BLaER1 treated with 17β-estradiol and CSF1 and Interleukin-3, amounts not matched to agents 10 nM and 100 nM (cell line): Measurements from ENCODE around the gene FHOD3.
"Not testable (repeated sequence)": the region's sequence is repeated elsewhere in the genome, so short reads cannot be mapped to it uniquely, and the experiment has no call there.

Experiments used
- H3K27ac ChIP-seq, 11 experiments: shearing (Covaris generic); formaldehyde crosslinking; 2 replicates each; pipeline ENCODE4 v1.8.1; 2022
- H3K27me3 ChIP-seq, 11 experiments: shearing (Covaris generic); formaldehyde crosslinking; 2 replicates each; pipeline ENCODE4 v1.8.1; 2022
- H3K36me3 ChIP-seq, 11 experiments: shearing (Covaris generic); formaldehyde crosslinking; 2 replicates each; pipeline ENCODE4 v1.8.1; 2022
- H3K4me1 ChIP-seq, 10 experiments: shearing (Covaris generic); formaldehyde crosslinking; 2 replicates each; pipeline ENCODE4 v1.8.1; 2022
- H3K4me2 ChIP-seq, 11 experiments: shearing (Covaris generic); formaldehyde crosslinking; 2 replicates each; pipeline ENCODE4 v1.8.1; 2022
- H3K4me3 ChIP-seq, 10 experiments: shearing (Covaris generic); formaldehyde crosslinking; 2 replicates each; pipeline ENCODE4 v1.8.1; 2022
- H3K9ac ChIP-seq, 11 experiments: shearing (Covaris generic); formaldehyde crosslinking; 2 replicates each; pipeline ENCODE4 v1.8.1; 2022
- H3K9me3 ChIP-seq, 11 experiments: shearing (Covaris generic); formaldehyde crosslinking; replicated peaks in 1 of 11; 2 replicates each; pipeline ENCODE4 v1.8.1; 2022
- H4K20me1 ChIP-seq, 11 experiments: shearing (Covaris generic); formaldehyde crosslinking; 2 replicates each; pipeline ENCODE4 v1.8.1; 2022
- Cebpa-rat ChIP-seq, 11 experiments: shearing (Covaris generic); IDR thresholded peaks; 2 replicates each; pipeline ENCODE4 v1.8.1; 2022

The FHOD3 gene

GRCh38 chr18:36719630-36720029 lies 422.1 kb downstream of the FHOD3 start:
- no peak overlapping the region for H3K4me3 ChIP-seq
- no peaks in the 10 kb centered on the region for H3K9me3 ChIP-seq
- no peak overlapping the region for H3K27ac ChIP-seq
- TF ChIP-seq Cebpa-rat (IDR thresholded peaks at IDR 0.05) = no peak
- no peaks in the 10 kb centered on the region for H3K27me3 ChIP-seq
- H3K4me2 ChIP-seq = no peak overlapping the region
- no peaks in the 10 kb centered on the region for H3K36me3 ChIP-seq
- H3K9ac ChIP-seq = no peak overlapping the region
- peaks cover 0 to 6% (median 0%) of the 10 kb centered on the region in 10 experiments; a peak in 2 of 20 replicates for H3K4me1 ChIP-seq
- H4K20me1 ChIP-seq = no peaks in the 10 kb centered on the region

- H3K36me3 ChIP-seq, H3K4me2 ChIP-seq, H3K9me3 ChIP-seq, H4K20me1 ChIP-seq, H3K4me3 ChIP-seq, H3K27me3 ChIP-seq, H3K9ac ChIP-seq, H3K4me1 ChIP-seq, H3K27ac ChIP-seq: not testable (repeated sequence)
Measured at GRCh38 chr18:36721351-36721750, 423.8 kb downstream of the FHOD3 start.

GRCh38 chr18:36724169-36724568 lies 426.7 kb downstream of the FHOD3 start:
- TF ChIP-seq Cebpa-rat (IDR thresholded peaks at IDR 0.05) = no peak
- Histone ChIP-seq H3K4me2 (no peak overlapping the region), H3K36me3 (no peaks in the 10 kb centered on the region), H3K27me3 (no peaks in the 10 kb centered on the region), H3K27ac (no peak overlapping the region), H3K9me3 (no peaks in the 10 kb centered on the region), H4K20me1 (no peaks in the 10 kb centered on the region), H3K9ac (no peak overlapping the region), H3K4me3 (no peak overlapping the region), H3K4me1 (no peaks in the 10 kb centered on the region)

DNA sequence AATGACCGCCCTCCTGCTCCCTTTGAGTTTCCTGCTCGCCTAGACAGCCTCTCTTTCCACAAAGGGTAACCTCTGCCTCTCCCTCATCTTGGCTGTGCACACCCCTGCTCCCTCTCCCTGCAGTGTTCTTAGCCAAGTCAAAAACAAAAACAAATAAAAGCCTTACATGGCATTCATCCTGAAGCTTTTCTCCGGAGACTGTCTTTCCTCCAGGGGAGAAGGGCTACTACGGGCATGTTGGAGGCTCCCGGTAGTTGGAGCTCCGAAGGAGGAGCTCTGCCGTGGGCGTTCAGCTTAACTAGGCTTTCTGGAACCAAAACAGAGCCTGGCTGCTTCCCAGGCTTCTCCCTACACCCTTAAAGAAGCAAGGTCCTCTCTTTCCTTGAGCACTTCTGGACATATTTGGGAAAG lies 427.1 kb downstream of the FHOD3 start:
- Histone ChIP-seq H3K9ac (no peak overlapping the region), H3K36me3 (no peaks in the 10 kb centered on the region), H3K27me3 (no peaks in the 10 kb centered on the region), H3K27ac (no peak overlapping the region), H3K4me3 (no peak overlapping the region), H3K4me1 (no peaks in the 10 kb centered on the region), H3K9me3 (no peaks in the 10 kb centered on the region), H3K4me2 (no peak overlapping the region), H4K20me1 (no peaks in the 10 kb centered on the region)
- TF ChIP-seq Cebpa-rat (IDR thresholded peaks at IDR 0.05) = no peak

DNA sequence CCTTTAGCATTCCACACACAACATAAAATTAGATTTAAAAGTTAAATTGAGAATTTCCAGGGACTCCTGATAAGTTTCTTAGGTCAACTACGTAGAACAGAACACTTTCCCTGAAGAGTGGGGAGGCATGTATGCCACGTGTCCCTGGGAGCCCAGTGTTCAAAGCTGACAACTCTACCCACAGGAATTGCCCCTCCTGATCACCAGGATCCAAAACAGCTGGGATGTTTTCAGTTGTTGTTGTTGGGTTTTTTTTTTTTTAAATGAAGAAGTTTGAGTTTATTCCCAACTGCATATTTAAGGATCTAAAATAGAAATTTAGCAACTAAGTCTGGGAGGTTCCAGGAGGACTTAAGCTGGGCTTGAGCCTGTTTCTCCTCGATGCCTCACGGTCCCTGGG lies 430.8 kb downstream of the FHOD3 start:
- Histone ChIP-seq H3K27me3 (no peaks in the 10 kb centered on the region), H3K4me2 (no peak overlapping the region), H3K4me3 (no peak overlapping the region), H3K4me1 (no peaks in the 10 kb centered on the region), H4K20me1 (no peaks in the 10 kb centered on the region), H3K9me3 (peaks cover 15 to 26% (median 22%) of the 10 kb centered on the region in 11 experiments), H3K9ac (no peak overlapping the region), H3K27ac (no peak overlapping the region), H3K36me3 (peaks cover 0 to 12% (median 0%) of the 10 kb centered on the region in 11 experiments; a peak in 3 of 22 replicates)
- no peak for TF ChIP-seq Cebpa-rat (IDR thresholded peaks at IDR 0.05)

DNA sequence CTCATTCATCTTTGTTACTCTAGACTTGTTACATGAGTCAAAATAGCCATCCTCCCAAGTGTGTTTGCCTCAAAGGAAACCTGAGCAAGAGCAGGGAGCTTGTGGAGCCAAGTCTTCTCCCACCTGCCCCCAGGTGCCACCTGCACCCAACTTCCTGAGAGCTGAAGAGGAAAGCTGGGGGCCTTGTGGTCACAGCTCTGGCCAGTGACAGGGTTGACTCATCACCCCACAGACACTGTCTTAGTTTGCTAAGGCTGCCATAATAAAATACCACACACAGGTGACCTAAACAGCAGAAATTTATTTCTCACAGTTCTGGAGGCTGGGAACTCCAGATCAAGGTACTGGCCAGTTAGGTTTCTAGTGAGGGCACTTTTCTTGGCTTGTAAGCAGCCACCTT lies 431.7 kb downstream of the FHOD3 start:
- TF ChIP-seq Cebpa-rat (IDR thresholded peaks at IDR 0.05) = no peak
- Histone ChIP-seq H3K36me3 (peaks cover 0 to 12% (median 0%) of the 10 kb centered on the region in 11 experiments; a peak in 3 of 22 replicates), H4K20me1 (no peaks in the 10 kb centered on the region), H3K4me1 (no peaks in the 10 kb centered on the region), H3K4me2 (no peak overlapping the region), H3K27ac (no peak overlapping the region), H3K27me3 (no peaks in the 10 kb centered on the region), H3K4me3 (no peak overlapping the region), H3K9me3 (peaks cover 15 to 31% (median 23%) of the 10 kb centered on the region in 11 experiments), H3K9ac (no peak overlapping the region)

GRCh38 chr18:36732264-36732663 lies 434.8 kb downstream of the FHOD3 start:
- H3K4me1 ChIP-seq = no peaks in the 10 kb centered on the region
- H3K27me3 ChIP-seq = no peaks in the 10 kb centered on the region
- H3K9me3 ChIP-seq = peaks cover 15 to 35% (median 26%) of the 10 kb centered on the region in 11 experiments
- H3K4me3 ChIP-seq = no peak overlapping the region
- no peaks in the 10 kb centered on the region for H4K20me1 ChIP-seq
- H3K9ac ChIP-seq = no peak overlapping the region
- H3K36me3 ChIP-seq = peaks cover 0 to 12% (median 0%) of the 10 kb centered on the region in 11 experiments; a peak in 3 of 22 replicates
- H3K27ac ChIP-seq = no peak overlapping the region
- no peak for TF ChIP-seq Cebpa-rat (IDR thresholded peaks at IDR 0.05)
- H3K4me2 ChIP-seq = no peak overlapping the region

- Histone ChIP-seq H4K20me1 (no peaks in the 10 kb centered on the region), H3K27me3 (no peaks in the 10 kb centered on the region), H3K4me1 (no peaks in the 10 kb centered on the region), H3K4me3 (no peak overlapping the region), H3K9ac (no peak overlapping the region), H3K27ac (no peak overlapping the region), H3K4me2 (no peak overlapping the region), H3K9me3 (peaks cover 15 to 35% (median 26%) of the 10 kb centered on the region in 11 experiments), H3K36me3 (peaks cover 0 to 12% (median 0%) of the 10 kb centered on the region in 11 experiments; a peak in 3 of 22 replicates)
- TF ChIP-seq Cebpa-rat (IDR thresholded peaks at IDR 0.05) = no peak
Measured at GRCh38 chr18:36733150-36733549, 435.6 kb downstream of the FHOD3 start.

DNA sequence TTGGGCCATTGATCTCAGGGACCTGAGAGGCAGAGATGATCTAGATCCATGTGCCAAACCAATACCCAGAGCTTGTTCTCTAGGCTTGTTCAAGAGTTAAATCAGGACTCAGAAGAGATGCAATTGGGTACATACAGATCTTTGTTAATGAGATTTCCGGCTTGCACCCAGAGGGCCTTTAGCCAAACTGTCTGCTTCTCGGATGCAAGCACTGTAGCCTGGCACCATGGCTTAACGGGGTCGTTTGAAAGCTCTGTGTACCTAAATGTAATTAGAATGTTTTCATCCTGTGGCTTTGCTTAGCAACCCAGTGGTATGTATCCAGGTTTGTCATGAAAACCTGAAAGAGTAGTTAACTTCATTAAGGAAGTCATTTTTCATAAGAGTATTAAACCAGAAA lies 437.1 kb downstream of the FHOD3 start:
- Histone ChIP-seq H4K20me1 (no peaks in the 10 kb centered on the region), H3K4me2 (no peak overlapping the region), H3K27me3 (no peaks in the 10 kb centered on the region), H3K36me3 (peaks cover 0 to 12% (median 0%) of the 10 kb centered on the region in 11 experiments; a peak in 3 of 22 replicates), H3K4me1 (no peaks in the 10 kb centered on the region), H3K9me3 (peaks cover 15 to 35% (median 26%) of the 10 kb centered on the region in 11 experiments), H3K27ac (no peak overlapping the region), H3K4me3 (no peak overlapping the region), H3K9ac (no peak overlapping the region)
- TF ChIP-seq Cebpa-rat (IDR thresholded peaks at IDR 0.05) = no peak

GRCh38 chr18:36735130-36735529 lies 437.6 kb downstream of the FHOD3 start:
- no peak overlapping the region for H3K27ac ChIP-seq
- no peaks in the 10 kb centered on the region for H3K4me1 ChIP-seq
- peaks cover 15 to 35% (median 26%) of the 10 kb centered on the region in 11 experiments for H3K9me3 ChIP-seq
- H3K4me3 ChIP-seq = no peak overlapping the region
- H3K27me3 ChIP-seq = no peaks in the 10 kb centered on the region
- no peak overlapping the region for H3K9ac ChIP-seq
- no peak for TF ChIP-seq Cebpa-rat (IDR thresholded peaks at IDR 0.05)
- peaks cover 0 to 12% (median 0%) of the 10 kb centered on the region in 11 experiments; a peak in 3 of 22 replicates for H3K36me3 ChIP-seq
- H4K20me1 ChIP-seq = no peaks in the 10 kb centered on the region
- no peak overlapping the region for H3K4me2 ChIP-seq
